ENCODE data around the gene BCDIN3D.

- no peak for TF ChIP-seq BHLHE40 (IDR thresholded peaks at IDR 0.05; ENCODE audit: borderline replicate concordance)
- TF ChIP-seq SUZ12 (IDR thresholded peaks at IDR 0.05), result no peak
- no peak for TF ChIP-seq LEF1 (IDR thresholded peaks at IDR 0.05; ENCODE audit: borderline replicate concordance)
- TF ChIP-seq FOXM1 (IDR thresholded peaks at IDR 0.05; ENCODE audit: borderline replicate concordance), result no peak
- TF ChIP-seq ELF4 (IDR thresholded peaks at IDR 0.05), result no peak
- no peak for TF ChIP-seq ZNF384 (IDR thresholded peaks at IDR 0.05)
- no peak for TF ChIP-seq FOXA1 (IDR thresholded peaks at IDR 0.05)
- no peak for TF ChIP-seq SP1 (IDR thresholded peaks at IDR 0.05)
- TF ChIP-seq TARDBP (IDR thresholded peaks at IDR 0.05), result no peak
- TF ChIP-seq HDGF (IDR thresholded peaks at IDR 0.05; ENCODE audit: borderline replicate concordance), result no peak
Measured at GRCh38 chr12:49892084-49892731, 49.3 kb upstream of the BCDIN3D start.

Data from HEK293T (cell line).